Measurements from ENCODE around the gene TIPIN.
A peak's percentile ranks its signal among the peaks of the same experiment; 100 is the strongest.
"Not testable (repeated sequence)": the region's sequence is repeated elsewhere in the genome, so short reads cannot be mapped to it uniquely, and the experiment has no call there.

Gene TIPIN

DNA sequence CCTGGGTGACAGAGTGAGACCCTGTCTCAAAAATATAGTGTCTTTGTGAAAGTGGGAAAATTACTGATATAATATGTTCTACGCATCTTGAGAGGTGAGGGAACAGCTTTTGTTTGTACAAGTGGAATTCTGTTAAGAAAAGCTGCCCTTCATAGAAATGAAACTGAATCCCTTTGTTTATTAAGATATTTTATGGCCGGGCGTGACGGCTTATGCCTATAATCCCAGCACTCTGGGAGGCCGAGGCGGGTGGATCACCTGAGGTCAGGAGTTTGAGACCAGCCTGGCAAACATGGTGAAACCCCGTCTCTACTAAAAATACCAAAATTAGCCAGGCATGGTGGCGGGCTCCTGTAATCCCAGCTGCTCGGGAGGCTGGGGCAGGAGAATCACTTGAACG is 52.1 kb downstream of the TIPIN start:
- not testable (repeated sequence) for DNase-seq (ENCODE audit: low read depth in 2 of 2, low spot score in 1 of 2)

DNA sequence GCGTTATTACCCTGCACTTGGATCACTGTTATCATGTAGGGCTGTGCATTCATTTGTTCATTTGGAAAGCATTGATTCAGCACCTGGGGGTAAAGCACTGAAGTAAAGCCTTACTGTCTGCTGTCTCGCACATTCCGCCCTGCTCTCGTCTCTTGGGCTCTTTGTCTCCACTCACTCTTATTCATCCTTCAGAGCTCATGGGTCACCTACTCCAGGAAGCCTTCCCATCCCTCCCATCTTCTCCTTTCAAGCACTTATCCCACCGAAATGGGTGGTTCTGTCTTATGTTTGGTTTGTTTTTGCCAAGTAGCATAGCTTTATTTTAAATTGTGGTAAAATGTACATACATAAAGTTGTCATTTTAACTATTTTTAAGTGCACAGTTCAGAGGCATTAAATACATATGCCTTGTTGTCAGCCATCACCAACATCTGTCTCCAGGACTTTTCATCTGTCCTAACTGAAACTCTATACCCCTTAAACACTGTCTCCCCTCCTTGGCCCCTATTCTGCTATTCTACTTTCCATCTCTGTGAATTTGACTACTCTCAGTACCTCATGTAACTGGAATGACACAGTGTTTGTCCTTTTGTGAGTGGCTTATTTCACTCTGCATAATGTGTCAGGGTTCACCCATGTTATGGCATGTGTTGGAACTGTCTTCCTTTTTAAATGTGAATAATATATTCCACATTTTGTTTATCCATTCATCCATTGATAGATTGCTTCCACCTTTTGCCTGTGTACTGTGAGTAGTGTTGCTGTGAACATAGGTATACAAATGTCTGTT is 53.8 kb downstream of the TIPIN start:
- DNase-seq (ENCODE audit: low read depth in 2 of 2, low spot score in 1 of 2) = no peak

DNA sequence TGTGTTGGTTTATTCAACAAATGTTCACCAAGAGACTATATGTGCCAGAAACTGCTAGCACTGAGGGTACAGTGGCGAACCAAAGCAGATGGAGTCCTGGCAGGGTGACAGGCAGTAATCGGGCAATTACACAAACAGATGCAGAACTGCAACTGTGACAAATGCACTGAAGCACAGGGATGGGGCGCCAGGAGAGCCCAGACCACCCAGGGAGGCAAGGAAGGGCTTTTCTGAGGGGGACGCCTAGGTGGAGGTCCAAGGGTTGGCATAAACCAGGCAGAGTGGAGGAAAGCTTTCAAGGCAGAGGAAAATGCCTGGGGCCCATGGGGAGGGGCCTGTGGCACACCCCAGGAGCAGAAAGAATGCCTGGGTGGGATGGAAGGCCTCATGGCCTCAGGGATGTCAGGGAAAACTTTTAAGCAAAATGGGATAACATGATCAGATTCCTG is 57.7 kb downstream of the TIPIN start:
- no peak for DNase-seq (ENCODE audit: low read depth in 2 of 2, low spot score in 1 of 2)

DNA sequence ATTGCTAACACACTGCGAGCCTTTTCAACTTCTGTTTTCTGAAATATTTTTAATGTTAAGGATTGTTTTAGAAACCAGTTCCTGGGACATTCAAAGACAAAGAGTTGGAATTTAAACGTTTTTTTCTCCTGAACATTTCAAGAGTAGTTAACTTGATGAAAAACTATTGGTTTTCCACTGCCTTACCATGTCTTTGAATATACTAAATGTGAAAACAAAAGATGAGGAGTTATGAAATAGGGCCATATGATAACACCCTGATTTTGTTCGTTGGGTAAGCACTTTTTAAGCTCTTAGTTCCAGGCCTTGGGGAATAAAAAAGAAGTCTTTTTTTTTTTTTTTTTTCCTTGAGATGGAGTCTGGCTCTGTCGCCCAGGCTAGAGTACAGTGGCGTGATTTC is 60.3 kb downstream of the TIPIN start:
- no peak for DNase-seq (ENCODE audit: low read depth in 2 of 2, low spot score in 1 of 2)

DNA sequence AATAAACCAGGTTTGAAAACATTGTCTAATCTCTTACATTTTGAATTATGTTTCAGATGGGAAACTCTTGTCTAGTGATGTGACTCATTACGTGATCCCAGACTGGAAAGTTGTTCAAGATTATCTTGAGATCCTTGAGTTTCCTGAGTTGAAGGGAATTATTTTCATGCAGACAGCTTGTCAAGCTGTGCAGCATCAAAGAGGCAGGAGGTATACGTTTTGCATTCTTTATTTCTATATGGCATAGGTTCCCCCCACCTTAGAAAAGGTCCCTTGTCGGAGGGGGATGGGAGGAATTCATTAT is 61.6 kb downstream of the TIPIN start:
- no peak for DNase-seq (ENCODE audit: low read depth in 2 of 2, low spot score in 1 of 2)

DNA sequence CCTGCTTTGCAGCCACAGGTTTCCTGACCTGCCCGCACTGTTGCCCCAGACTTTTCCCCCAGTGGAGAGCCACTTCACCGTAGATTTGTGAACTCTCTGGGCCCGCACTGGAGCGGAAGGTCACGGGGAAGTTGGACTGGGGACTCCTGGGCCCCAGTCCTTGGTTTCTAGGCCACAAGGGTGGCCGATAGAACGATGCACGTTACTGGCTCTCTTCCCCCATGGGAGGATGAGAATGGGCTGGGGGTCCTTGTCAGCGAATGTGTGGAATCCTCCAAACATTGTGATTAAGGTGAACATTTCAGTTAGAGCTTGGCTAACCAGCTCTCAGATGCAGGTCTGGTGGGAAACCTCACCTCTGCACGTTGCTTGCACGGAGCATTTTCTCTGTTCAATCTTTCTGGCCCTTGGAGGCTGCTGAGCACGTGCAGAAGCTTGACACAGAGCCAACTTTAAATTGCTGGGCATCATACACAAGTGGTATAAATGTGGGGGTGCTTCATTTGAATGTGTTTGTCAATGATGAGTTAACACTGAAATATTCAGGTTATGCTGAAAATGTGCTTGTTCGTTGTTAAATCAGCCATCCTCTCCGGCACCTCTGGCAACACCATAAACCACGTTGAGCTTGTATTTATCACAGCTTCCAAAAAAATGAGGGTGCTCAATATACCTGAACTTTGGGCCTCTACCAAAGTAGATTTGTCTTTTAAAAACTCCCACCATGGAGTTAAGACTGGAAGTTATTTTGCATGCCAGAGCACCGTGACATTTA is 62.1 kb downstream of the TIPIN start:
- no peak for DNase-seq (ENCODE audit: low read depth in 2 of 2, low spot score in 1 of 2)

DNA sequence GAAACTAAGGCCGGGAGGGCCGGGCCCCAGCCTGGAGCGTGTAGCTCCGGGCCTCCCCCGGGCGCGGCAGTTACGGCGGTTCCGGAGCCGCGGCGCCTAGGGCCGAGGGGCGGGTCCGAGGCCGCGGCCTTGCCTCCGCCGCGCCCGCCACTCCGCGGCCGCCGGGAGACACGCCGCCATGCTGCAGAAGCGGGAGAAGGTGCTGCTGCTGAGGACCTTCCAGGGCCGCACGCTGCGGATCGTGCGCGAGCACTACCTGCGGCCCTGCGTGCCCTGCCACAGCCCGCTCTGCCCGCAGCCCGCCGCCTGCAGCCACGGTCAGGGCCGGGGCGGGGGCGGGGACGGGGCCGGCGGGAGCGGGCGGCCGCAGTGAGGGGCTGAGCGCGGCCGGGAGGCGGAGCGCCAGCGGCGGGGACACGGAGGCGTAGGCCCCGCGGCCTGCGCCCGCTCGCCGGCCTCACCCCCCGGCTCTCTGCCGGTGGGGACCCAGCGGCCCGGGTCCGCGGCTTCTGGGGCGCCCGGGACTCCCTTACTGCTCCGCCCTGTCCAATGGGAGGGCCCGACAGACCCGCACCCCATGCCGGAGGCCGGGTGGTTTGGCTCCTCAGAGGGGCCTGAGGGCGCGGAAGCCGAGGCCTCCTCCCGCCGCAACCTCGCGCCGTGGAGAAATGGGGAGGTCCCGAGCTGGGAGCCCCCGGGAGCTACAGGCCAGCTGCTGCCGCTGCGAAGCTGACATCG is 62.9 kb downstream of the TIPIN start, which contains the start of gene DIS3L:
DIS3L (plus strand) TSS at position 150 of the 738 bp plus-strand sequence; CDS start at position 179, 29 bp downstream.
- peak; percentile 19 to 32 for DNase-seq (ENCODE audit: low read depth in 2 of 2, low spot score in 1 of 2)

DNA sequence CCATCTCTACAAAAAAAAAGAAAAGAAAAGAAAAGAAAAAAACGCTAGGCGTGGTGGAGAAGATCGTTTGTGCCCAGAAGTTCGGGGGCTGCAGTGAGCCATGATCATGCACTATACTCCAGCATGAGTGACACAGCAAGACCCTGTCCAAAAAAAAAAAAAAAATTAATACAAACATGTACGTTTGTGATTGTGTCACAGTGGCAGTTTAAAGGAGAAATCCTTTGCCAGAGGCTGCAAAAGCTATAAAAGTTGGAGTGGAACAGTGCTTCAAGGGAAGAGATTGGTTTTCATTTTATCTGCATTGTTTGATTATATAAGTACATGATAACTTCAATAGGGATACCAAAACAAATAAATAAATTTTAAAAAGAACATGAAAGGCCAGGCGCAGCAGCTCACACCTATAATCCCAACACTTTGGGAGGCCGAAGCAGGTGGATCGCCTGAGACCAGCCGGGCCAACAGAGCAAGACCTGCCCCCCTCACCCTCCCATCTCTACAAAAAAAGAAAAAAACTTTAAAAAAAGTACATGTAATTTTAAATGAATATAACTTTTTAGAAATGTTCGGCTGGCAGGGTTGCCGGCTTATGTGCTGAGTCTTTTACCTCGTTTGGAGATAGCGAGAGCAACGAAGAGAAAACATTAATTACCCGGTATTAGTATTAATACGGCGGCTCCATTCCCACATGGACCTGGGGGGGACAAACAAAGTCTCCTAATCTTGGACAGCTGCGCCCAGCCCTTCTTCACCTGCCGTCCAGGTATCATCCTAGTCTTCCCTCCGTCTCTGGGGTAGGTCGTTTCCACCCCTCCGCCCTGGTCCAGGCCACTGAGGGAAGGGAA is 63.7 kb downstream of the TIPIN start:
- DNase-seq (ENCODE audit: low read depth in 2 of 2, low spot score in 1 of 2) = no peak

DNA sequence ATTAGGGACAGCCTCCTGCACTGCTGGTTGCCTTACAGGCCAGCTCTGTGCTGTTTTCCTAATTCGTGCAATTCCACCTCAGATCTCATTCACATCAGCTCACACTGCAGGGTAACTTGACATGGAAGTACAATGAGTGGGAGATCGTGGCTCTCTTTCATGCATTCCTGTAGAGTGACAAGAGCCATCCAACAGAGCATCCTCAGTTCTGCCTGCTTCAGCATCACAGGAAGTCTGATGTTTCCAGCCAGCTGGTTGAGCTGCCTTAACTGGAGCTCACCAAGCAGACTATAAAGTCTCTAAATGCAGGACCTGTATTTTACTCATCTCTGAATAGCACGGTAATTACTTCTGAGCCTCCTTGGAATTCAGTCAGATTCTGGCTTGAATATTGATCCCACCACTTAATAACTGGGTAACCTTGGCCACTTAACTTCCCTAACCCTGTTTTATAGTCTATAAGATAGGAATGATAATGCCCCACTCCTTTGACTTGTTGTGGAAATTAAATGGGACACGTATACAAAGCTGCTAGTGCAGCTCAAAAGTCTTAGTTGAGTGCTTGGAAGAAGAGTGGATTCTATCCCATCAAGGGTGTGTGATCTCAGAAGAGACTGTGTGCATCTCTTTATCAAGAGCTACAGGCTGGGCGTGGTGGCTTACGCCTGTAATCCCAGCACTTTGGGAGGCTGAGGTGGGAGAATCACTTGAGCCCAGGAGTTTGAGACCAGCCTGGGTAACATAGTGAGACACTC is 64.5 kb downstream of the TIPIN start:
- no peak for DNase-seq (ENCODE audit: low read depth in 2 of 2, low spot score in 1 of 2)

DNA sequence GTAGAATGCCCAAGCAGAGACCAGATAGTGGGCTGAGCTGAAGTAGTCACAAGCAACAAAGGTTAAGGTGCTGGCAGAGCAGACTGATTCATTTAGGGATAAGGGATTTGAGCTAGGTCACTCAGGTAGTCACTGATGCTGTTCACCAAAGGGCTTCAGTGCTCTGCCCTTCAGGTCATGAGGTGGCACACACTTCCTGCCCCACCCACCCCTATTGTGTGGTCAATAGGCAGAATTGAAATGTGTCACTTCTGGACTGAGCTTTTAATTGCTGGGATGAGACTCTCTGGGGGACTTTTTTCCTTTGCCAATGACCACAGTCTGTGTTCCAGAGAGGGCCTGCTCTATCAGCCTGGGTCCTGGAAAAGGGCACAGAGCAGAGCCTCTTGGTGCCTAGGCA is 66.0 kb downstream of the TIPIN start:
- DNase-seq (ENCODE audit: low read depth in 2 of 2, low spot score in 1 of 2) = no peak

DNA sequence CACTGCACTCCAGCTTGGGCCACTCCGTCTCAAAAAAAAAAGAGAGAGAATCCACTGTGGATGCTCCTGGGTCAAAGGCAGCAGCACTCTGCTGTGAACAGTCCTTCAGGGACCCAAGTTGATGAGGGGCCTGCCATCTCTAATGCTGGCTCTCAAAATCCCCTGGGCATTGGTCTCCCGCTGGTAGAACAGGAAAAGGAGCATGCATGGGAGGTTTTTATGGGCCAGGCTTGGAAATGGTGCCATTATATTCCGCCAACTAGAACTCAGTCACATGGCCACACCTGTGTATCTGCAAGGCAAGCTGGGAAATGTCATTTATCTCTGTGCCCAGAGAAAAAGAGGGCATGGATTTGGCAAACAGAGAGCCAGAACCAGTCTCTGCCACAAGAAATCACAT is 66.5 kb downstream of the TIPIN start:
- no peak for DNase-seq (ENCODE audit: low read depth in 2 of 2, low spot score in 1 of 2)

DNA sequence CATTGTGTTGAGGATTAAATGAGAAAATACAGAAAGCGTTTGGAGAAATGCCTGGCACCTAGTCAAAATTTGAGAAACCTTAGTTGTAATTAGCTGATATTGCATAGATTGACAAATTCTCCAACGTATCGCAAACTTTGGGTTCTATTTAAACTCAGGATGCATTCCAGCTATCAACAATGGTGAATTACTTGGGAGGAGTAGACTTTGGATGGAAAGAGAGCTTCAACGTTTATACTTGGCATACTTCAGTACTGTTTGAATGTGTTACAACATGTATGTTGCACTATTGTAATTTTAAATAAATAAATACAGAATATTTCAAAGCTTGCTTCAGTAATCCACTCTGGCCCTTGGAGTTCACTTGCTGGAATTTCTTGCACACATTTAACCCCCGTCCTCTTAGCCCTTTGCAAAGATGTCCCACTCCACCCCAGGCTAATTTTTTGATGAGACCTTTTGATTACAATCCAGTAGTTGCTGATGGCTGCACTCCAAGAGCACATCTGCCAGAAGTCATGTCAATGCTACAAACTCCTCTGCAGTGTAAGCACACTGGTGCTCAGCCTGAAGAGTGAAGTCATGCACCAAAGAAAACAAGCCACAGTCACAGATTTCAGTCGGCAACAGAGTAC is 67.8 kb downstream of the TIPIN start:
- no peak for DNase-seq (ENCODE audit: low read depth in 2 of 2, low spot score in 1 of 2)

DNA sequence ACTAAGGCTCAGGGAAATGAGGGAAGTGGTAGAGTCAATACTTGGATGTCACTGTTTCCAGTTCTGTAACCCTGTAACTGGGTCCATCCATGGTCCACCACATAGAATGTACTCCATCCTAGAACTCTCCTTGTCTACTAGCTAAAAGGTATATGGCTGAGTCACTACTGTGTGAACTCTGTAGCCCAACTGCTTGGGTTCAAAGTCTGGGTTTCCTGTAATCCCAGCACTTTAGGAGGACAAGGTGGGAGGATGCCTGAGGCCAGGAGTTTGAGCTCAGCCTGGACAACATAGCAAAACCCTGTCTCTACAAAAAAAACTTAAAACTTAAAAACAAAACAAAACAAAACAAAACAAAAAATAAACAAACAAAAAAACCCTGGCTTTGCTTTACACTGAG is 68.4 kb downstream of the TIPIN start:
- no peak for DNase-seq (ENCODE audit: low read depth in 2 of 2, low spot score in 1 of 2)

DNA sequence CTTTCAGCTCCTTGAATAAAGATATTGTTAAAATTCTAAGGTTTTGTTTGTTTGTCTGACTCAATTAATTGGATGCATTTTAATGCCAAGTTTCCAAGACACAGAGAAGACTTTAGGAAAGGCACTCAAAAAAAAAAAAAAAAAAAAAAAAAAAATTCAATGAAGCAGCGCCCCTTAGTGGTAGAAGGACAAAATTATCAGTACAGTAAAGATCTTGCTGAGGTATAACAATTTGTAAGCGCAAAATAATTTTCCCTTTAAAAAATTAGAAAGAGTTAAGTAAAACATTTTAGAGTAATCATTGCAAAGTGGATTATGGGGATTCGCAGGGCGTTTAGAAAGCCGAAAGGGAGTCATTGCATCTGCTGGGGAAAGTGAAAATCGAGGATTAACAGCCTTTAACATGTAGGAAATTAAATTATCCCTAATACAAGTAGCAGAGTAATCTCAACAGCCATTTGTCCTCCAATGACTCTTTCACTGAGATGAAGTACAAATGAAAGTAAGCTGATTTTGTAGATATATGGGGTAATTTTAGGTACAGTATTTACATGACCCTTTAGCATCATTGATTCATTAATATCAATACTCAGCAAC is 68.9 kb downstream of the TIPIN start:
- no peak for DNase-seq (ENCODE audit: low read depth in 2 of 2, low spot score in 1 of 2)
